ENCODE results near the gene DLG4. TPM values are rescaled to one million over a fixed set of nuclear protein-coding genes. Genes with fewer than 3 reads are reported as not detected.

The DLG4 gene
- total RNA-seq, 2 donors from 2014 or later = 20.8 to 21.2 TPM

DNA sequence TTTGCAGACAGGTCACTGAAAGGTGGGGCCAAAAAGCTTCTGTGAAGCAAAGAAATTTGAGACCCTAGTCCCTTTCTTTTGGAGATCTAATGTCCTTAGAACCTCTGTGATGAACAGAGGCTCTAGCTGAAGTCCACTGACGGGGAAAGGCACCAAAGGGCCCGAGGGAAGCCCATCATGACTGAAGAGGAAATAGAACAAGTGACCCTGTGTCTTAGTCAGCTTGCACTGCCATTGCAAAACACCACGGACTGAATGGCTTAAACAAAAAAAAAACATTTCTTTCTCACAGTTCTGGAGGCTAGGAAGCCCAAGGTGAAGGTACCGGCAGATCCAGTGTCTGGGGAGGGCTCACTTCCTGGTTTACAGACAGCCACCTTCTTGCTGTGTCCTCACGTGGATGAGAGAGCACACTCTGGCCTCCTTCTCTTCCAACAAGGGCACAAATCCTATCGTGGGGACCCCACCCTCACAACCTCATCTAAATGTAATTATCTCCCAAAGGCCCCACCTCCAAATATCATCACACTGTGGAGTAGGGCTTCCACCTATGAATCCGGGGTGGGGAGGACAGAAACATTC is 80.7 kb downstream of the DLG4 start:
- intact Hi-C loops (cut with DNase I) = loop anchor here (5.0 kb wide), 2 partner anchors 87 to 92 kb away; no protein-coding TSS in a partner anchor

GRCh38 chr17:7137171-7137943 is 82.3 kb downstream of the DLG4 start:
- intact Hi-C loops (cut with DNase I) = loop anchor here (5.0 kb wide), 2 partner anchors 85 to 90 kb away; no protein-coding TSS in a partner anchor
- peak; percentile 82 for DNase-seq (ENCODE audit: low spot score)

More for the DNA sequence above, 80.7 kb downstream of the DLG4 start:
- peak; percentile 16 for DNase-seq (ENCODE audit: low spot score)

Small RNA genes within 50 kb of the gene (microRNA-seq; reads per million reads assigned to microRNA genes)
- 879 to 1,238 reads per million in 2 donors for gene MIR324 (ENCODE audit: borderline microRNAs expressed in 2 of 2)

Other genes with a start within 250 kb of the DLG4 start
- gene ALOX12, start 223.8 kb downstream of the DLG4 start, total RNA-seq = under 1 TPM in 1 of 2 donors, not detected in 1; 0.14 TPM
- gene RNASEK, start 207.2 kb downstream of the DLG4 start, total RNA-seq = 100 to 1,000 TPM; 153 to 154 TPM
- gene BCL6B, start 196.8 kb downstream of the DLG4 start, total RNA-seq = 10 to 100 TPM; 21.2 to 29.7 TPM
- gene SLC16A13, start 183.8 kb downstream of the DLG4 start, total RNA-seq = 1 to 10 TPM; 1.5 to 1.6 TPM
- gene SLC16A11, start 175.7 kb downstream of the DLG4 start, total RNA-seq = 1 to 10 TPM in 1 of 2 donors, under 1 TPM in 1; 0.52 to 1.3 TPM
- gene CLEC10A, start 139.6 kb downstream of the DLG4 start, total RNA-seq = 10 to 100 TPM in 1 of 2 donors, 1 to 10 TPM in 1; 5.9 to 13.9 TPM
- gene ASGR2, start 105.0 kb downstream of the DLG4 start, total RNA-seq = 1 to 10 TPM in 1 of 2 donors, under 1 TPM in 1; 0.90 to 1.3 TPM
- gene ASGR1, start 40.5 kb downstream of the DLG4 start, total RNA-seq = 1 to 10 TPM; 1.2 to 2.2 TPM
- gene ACADVL, start 102 bp upstream of the DLG4 start, total RNA-seq = 100 to 1,000 TPM; 444 to 567 TPM
- 10 to 100 TPM; 21.9 to 26.7 TPM for gene DVL2, start 14.7 kb upstream of the DLG4 start, total RNA-seq
- gene PHF23, start 19.6 kb upstream of the DLG4 start, total RNA-seq = 10 to 100 TPM; 20.4 to 27.5 TPM
- gene GABARAP, start 22.6 kb upstream of the DLG4 start, total RNA-seq = 100 to 1,000 TPM; 341 to 405 TPM
- 10 to 100 TPM; 79.5 to 89.2 TPM for gene CTDNEP1, start 31.9 kb upstream of the DLG4 start, total RNA-seq
- 10 to 100 TPM; 36.5 to 40.0 TPM for gene ELP5, start 32.4 kb upstream of the DLG4 start, total RNA-seq
- gene CLDN7, start 42.6 kb upstream of the DLG4 start, total RNA-seq = 1 to 10 TPM; 1.6 to 4.4 TPM
- 10 to 100 TPM; 13.5 to 21.3 TPM for gene SLC2A4, start 61.9 kb upstream of the DLG4 start, total RNA-seq
- gene YBX2, start 74.8 kb upstream of the DLG4 start, total RNA-seq = 1 to 10 TPM; 1.7 to 1.8 TPM
- gene EIF5A, start 87.8 kb upstream of the DLG4 start, total RNA-seq = 100 to 1,000 TPM; 275 to 328 TPM
- gene GPS2, start 95.5 kb upstream of the DLG4 start, total RNA-seq = 10 to 100 TPM; 47.0 to 47.9 TPM
- gene NEURL4, start 109.5 kb upstream of the DLG4 start, total RNA-seq = 10 to 100 TPM; 20.0 to 22.8 TPM
- 10 to 100 TPM; 11.9 to 15.2 TPM for gene ACAP1, start 116.7 kb upstream of the DLG4 start, total RNA-seq
- 10 to 100 TPM in 1 of 2 donors, 1 to 10 TPM in 1; 8.8 to 10.0 TPM for gene KCTD11, start 132.3 kb upstream of the DLG4 start, total RNA-seq
- not detected for gene TMEM95, start 135.3 kb upstream of the DLG4 start, total RNA-seq
- gene TNK1, start 161.3 kb upstream of the DLG4 start, total RNA-seq = 1 to 10 TPM; 1.6 to 1.8 TPM
- 10 to 100 TPM; 31.8 to 37.6 TPM for gene PLSCR3, start 174.7 kb upstream of the DLG4 start, total RNA-seq
- gene TMEM256, start 184.3 kb upstream of the DLG4 start, total RNA-seq = 10 to 100 TPM; 39.3 to 65.5 TPM
- 10 to 100 TPM; 31.6 to 34.2 TPM for gene NLGN2, start 188.0 kb upstream of the DLG4 start, total RNA-seq
- not detected for gene SPEM1, start 200.5 kb upstream of the DLG4 start, total RNA-seq
- not detected for gene SPEM2, start 205.8 kb upstream of the DLG4 start, total RNA-seq
- not detected for gene SPEM3, start 209.0 kb upstream of the DLG4 start, total RNA-seq
- 1 to 10 TPM; 1.8 to 3.0 TPM for gene TMEM102, start 215.6 kb upstream of the DLG4 start, total RNA-seq
- gene FGF11, start 219.7 kb upstream of the DLG4 start, total RNA-seq = 1 to 10 TPM; 2.7 to 3.8 TPM
- 10 to 100 TPM in 1 of 2 donors, 1 to 10 TPM in 1; 7.8 to 10.5 TPM for gene CHRNB1, start 225.2 kb upstream of the DLG4 start, total RNA-seq

Measured in posterior vena cava (tissue), 2 donors.